HepG2 (cell line): ENCODE measurements around the gene PRDX5. TPM values are rescaled to one million over a fixed set of nuclear protein-coding genes. Genes with fewer than 3 reads are reported as not detected.
A peak's percentile ranks its signal among the peaks of the same experiment; 100 is the strongest.

Experiments used
- CEBPB ChIP-seq: IDR thresholded peaks from 2 replicates; pipeline ENCODE4 v1.6.1; 2011; ENCODE audit warnings: low read depth, low read length, improper control_type of control experiment, borderline replicate concordance
- FOXK2 ChIP-seq: fragments of 450-650 bp; IDR thresholded peaks from 2 replicates; pipeline ENCODE4 v1.6.1; 2016
- GATAD1 ChIP-seq: IDR thresholded peaks from 2 replicates; pipeline ENCODE4 v1.6.1; 2016; ENCODE audit warnings: missing genetic modification reagents, missing compliant biosample characterization
- GTF3A ChIP-seq: sonication (generic); formaldehyde crosslinking; conservative IDR thresholded peaks from 2 replicates; pipeline ENCODE4 v1.4.0; 2020; ENCODE audit warnings: mild to moderate bottlenecking, missing genetic modification reagents
- KAT8 ChIP-seq: IDR thresholded peaks from 2 replicates; pipeline ENCODE4 v1.6.1; 2016; ENCODE audit warnings: missing genetic modification reagents, missing compliant biosample characterization
- NBN ChIP-seq: fragments of 450-650 bp; conservative IDR thresholded peaks from 2 replicates; pipeline ENCODE4 v1.6.1; 2017
- SMYD3 ChIP-seq: sonication (generic); formaldehyde crosslinking; IDR thresholded peaks from 2 replicates; pipeline ENCODE4 v1.8.1; 2023; ENCODE audit warnings: mild to moderate bottlenecking, missing genetic modification reagents
- ZBTB3 ChIP-seq: sonication (generic); formaldehyde crosslinking; IDR thresholded peaks from 2 replicates; pipeline ENCODE4 v1.4.0; 2020; ENCODE audit warnings: low read depth, mild to moderate bottlenecking, moderate library complexity, missing genetic modification reagents, borderline replicate concordance
- ZNF383 ChIP-seq: sonication (generic); formaldehyde crosslinking; IDR thresholded peaks from 2 replicates; pipeline ENCODE4 v1.4.0; 2020; ENCODE audit warnings: missing genetic modification reagents, mild to moderate bottlenecking, borderline replicate concordance
- ZNF574 ChIP-seq: sonication (generic); formaldehyde crosslinking; IDR thresholded peaks from 2 replicates; pipeline ENCODE4 v1.4.0; 2020; ENCODE audit warnings: missing genetic modification reagents
- ZNF576 ChIP-seq: sonication (generic); formaldehyde crosslinking; IDR thresholded peaks from 2 replicates; pipeline ENCODE4 v1.4.0; 2020; ENCODE audit warnings: mild to moderate bottlenecking, missing genetic modification reagents
- ZNF597 ChIP-seq: sonication (generic); formaldehyde crosslinking; IDR thresholded peaks from 2 replicates; pipeline ENCODE4 v1.5.0; 2020; ENCODE audit warnings: missing genetic modification reagents
- ZNF800 ChIP-seq: sonication (generic); formaldehyde crosslinking; IDR thresholded peaks from 2 replicates; pipeline ENCODE4 v1.4.0; 2020; ENCODE audit warnings: missing genetic modification reagents
- polyA plus RNA-seq, 8 experiments: library from polyadenylated mRNA; depleted of rRNA in 3 of 8; stranded (reverse) in 7 of 8; unstranded in 1 of 8; fragments of >200 nt; fragmentation: Illumina TruSeq in 4 of 8; extraction: Trizol in 4 of 8; gene quantifications; 2 replicates each; pipeline versions ENCODE4 v1.2.1 to v1.2.3, GENCODE V29; 2011 to 2016; ENCODE audit warnings: low read depth in 4 of 8, missing spikeins in 1 of 8, mixed read lengths in 1 of 8; ENCODE audit not compliant: insufficient read depth in 1 of 8
- total RNA-seq, 5 experiments: library from RNA; depleted of rRNA; stranded (reverse); fragments of >200 nt; fragmentation: Illumina TruSeq; extraction: Trizol; gene quantifications; 2 replicates each; pipeline ENCODE4 v1.2.3, GENCODE V29; 2016; ENCODE audit warnings: low read depth in 1 of 5
- TF ChIP-seq, protein P1 (sequence below): sonication (generic); formaldehyde crosslinking; IDR thresholded peaks from 2 replicates; pipeline ENCODE4 v1.4.0; 2020; ENCODE audit warnings: mild to moderate bottlenecking, missing genetic modification reagents

PRDX5 gene
- total and polyA plus RNA-seq, 2 of the 13 experiments (the other 11 are each of a cell fraction or from before 2014, with no cell fraction given), result 215 to 311 TPM

- TF ChIP-seq, protein P1, sequence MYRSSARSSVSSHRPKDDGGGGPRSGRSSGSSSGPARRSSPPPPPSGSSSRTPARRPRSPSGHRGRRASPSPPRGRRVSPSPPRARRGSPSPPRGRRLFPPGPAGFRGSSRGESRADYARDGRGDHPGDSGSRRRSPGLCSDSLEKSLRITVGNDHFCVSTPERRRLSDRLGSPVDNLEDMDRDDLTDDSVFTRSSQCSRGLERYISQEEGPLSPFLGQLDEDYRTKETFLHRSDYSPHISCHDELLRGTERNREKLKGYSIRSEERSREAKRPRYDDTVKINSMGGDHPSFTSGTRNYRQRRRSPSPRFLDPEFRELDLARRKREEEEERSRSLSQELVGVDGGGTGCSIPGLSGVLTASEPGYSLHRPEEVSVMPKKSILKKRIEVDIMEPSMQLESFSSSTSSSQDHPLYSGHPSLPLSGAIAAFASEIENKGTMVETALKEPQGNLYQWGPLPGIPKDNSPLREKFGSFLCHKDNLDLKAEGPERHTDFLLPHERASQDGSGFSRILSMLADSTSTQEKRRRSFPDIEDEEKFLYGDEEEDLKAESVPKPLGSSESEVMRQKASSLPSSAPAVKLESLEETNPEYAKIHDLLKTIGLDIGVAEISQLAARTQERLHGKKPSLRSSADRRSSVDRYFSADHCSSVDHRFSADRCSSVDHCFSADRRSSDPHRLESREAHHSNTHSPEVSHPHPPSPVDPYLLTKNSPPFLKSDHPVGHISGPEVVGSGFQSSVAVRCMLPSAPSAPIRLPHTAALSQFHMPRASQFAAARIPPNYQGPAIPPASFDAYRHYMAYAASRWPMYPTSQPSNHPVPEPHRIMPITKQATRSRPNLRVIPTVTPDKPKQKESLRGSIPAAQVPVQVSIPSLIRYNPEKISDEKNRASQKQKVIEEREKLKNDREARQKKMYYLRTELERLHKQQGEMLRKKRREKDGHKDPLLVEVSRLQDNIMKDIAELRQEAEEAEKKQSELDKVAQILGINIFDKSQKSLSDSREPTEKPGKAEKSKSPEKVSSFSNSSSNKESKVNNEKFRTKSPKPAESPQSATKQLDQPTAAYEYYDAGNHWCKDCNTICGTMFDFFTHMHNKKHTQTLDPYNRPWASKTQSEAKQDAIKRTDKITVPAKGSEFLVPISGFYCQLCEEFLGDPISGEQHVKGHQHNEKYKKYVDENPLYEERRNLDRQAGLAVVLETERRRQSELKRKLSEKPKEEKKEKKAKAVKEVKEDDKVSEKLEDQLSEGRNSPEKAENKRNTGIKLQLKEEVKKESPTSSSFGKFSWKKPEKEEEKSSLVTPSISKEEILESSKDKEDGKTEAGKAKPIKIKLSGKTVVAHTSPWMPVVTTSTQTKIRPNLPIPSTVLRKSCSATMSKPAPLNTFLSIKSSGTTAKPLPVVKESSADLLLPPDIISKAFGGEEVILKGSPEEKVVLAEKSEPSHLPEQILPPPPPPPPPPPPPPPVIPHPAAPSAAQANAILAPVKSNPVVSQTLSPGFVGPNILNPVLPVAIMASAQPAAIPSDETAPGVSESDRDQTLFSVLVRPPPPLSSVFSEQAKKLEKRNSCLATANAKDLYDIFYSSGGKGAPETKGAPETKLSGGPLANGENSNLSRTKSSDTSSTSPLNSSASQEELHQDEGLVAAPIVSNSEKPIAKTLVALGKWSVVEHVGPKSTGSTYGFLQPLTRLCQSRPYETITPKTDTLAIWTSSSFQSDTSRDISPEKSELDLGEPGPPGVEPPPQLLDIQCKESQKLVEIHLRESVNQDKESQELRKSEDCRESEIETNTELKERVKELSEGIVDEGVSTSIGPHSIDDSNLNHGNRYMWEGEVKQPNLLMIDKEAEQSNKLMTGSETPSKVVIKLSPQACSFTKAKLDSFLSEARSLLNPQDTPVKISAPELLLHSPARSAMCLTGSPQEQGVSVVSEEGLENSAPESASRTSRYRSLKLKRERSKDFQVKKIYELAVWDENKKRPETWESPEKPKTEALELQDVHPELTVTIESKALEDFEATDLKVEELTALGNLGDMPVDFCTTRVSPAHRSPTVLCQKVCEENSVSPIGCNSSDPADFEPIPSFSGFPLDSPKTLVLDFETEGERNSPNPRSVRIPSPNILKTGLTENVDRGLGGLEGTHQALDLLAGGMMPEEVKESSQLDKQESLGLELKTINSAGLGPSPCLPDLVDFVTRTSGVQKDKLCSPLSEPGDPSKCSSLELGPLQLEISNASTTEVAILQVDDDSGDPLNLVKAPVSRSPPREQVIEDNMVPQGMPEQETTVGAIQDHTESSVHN (CRISPR knock-in tag), result no peak
- TF ChIP-seq ZNF383 (no peak), CEBPB (no peak), GATAD1 (peak; percentile 33; the same call in 1 of the 2 replicates), SMYD3 (no peak), ZNF597 (CRISPR knock-in tag) (no peak), ZBTB3 (CRISPR knock-in tag) (no peak), ZNF576 (no peak), FOXK2 (no peak), NBN (0 out of 2 replicates have a peak, but pooled peaks have one; percentile 29), ZNF574 (CRISPR knock-in tag) (no peak), GTF3A (CRISPR knock-in tag) (no peak), ZNF800 (CRISPR knock-in tag) (no peak), KAT8 (0 out of 2 replicates have a peak, but pooled peaks have one; percentile 21)
These were observed 13.8 kb downstream of the PRDX5 start (continued) for GRCh38 chr11:64331569-64332371.
